Activated T-cell treated with anti-CD3 and anti-CD28 coated beads, Interleukin-2, amount 50 U/mL, for 24 hours (primary cell): Measurements from ENCODE around the gene TMPRSS4.

Experiments
- DNase-seq: peaks from one replicate; pipeline ENCODE4 v3.0.0-alpha.2; 2020
- H3K27ac Mint-ChIP-seq: 2 replicates; pipeline ENCODE4 v1.8.0; 2020; ENCODE audit warnings: mild to moderate bottlenecking, mixed read lengths
- H3K27me3 Mint-ChIP-seq: 2 replicates; pipeline ENCODE4 v1.8.0; 2020; ENCODE audit warnings: mixed read lengths
- H3K36me3 Mint-ChIP-seq: 2 replicates; pipeline ENCODE4 v1.8.0; 2020; ENCODE audit warnings: low read depth, mixed read lengths
- H3K4me1 Mint-ChIP-seq: 2 replicates; pipeline ENCODE4 v1.8.0; 2020; ENCODE audit warnings: low read depth, mixed read lengths
- H3K4me3 Mint-ChIP-seq: 2 replicates; pipeline ENCODE4 v1.8.0; 2020; ENCODE audit warnings: mild to moderate bottlenecking, moderate library complexity, mixed read lengths
- H3K9me3 Mint-ChIP-seq: 2 replicates; pipeline ENCODE4 v1.8.0; 2020; ENCODE audit warnings: mixed read lengths

TMPRSS4 gene, protein sequence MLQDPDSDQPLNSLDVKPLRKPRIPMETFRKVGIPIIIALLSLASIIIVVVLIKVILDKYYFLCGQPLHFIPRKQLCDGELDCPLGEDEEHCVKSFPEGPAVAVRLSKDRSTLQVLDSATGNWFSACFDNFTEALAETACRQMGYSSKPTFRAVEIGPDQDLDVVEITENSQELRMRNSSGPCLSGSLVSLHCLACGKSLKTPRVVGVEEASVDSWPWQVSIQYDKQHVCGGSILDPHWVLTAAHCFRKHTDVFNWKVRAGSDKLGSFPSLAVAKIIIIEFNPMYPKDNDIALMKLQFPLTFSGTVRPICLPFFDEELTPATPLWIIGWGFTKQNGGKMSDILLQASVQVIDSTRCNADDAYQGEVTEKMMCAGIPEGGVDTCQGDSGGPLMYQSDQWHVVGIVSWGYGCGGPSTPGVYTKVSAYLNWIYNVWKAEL

DNA sequence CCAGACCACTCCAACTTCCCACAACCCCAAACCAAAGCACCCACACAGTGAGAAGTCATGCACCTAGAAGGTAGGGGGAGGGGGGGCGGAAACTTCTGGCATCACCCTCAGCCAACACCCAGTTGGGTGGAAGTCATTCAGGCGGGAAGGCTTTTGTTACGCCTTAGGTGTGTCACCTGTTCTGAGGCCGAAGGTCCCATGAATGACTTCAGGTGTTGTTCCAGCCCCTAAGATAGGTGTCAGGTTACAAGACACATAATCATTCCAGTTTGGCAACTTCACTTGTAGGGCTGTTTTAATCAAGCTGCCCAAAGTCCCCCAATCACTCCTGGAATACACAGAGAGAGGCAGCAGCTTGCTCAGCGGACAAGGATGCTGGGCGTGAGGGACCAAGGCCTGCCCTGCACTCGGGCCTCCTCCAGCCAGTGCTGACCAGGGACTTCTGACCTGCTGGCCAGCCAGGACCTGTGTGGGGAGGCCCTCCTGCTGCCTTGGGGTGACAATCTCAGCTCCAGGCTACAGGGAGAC is at the start of gene TMPRSS4:
Gene TMPRSS4, plus strand, starts transcription at position 325 of the 528 bp plus-strand sequence. CDS start 225 bp downstream, outside the sequence.
- no peaks in the 10 kb centered on the region for H3K27me3 Mint-ChIP-seq
- no peak for DNase-seq
- H3K4me1 Mint-ChIP-seq = peaks cover under 1% of the 10 kb centered on the region
- no peak within 1 kb of the TSS for H3K4me3 Mint-ChIP-seq
- H3K9me3 Mint-ChIP-seq = no peaks in the 10 kb centered on the region
- no peak within 1 kb of the TSS for H3K27ac Mint-ChIP-seq
- no peaks in the 10 kb centered on the region for H3K36me3 Mint-ChIP-seq

DNA sequence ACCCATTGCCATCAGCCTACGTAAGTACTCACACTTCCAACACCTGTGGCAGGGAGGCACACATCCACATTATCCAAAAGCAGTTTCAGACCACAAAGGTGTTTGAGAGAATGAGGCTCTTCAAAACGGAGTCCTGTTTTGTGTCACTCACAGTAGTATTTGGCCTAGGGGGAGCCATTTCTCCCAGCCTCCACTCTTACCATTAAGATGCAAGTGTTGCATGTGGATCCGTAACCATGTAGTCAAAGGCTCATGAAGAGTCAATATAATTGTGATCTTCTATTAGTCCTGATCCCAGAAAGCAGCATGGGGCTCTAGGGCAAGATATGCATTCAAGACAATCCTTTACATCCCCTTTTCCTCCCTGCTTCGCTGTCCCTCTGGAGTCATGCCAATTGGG is 49.2 kb upstream of the TMPRSS4 start:
- H3K36me3 Mint-ChIP-seq = no peaks in the 10 kb centered on the region

DNA sequence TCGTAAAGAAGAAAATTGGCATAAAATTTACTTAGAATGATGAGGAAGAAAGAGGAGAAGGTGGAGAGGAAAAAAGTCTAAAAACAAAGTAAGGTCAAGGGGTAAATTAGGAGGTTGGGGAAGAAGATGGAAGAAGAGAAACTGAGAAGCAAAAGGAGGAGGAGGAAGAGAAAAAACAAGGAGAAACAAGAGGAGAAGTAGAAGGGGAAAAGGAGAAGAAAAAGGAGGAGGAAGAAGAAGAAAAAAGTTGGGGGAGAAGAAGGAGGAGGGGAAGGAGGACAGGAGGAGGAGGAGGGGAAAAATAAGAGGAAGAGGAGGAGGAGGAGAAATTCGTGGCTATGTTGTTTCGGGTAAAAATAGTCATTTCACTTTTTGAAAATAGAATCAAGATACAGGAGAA is 48.3 kb upstream of the TMPRSS4 start:
- no peak overlapping the region for H3K4me3 Mint-ChIP-seq
- peaks cover 2% of the 10 kb centered on the region for H3K9me3 Mint-ChIP-seq
- H3K27ac Mint-ChIP-seq = peak overlapping the region; percentile 16
- no peaks in the 10 kb centered on the region for H3K27me3 Mint-ChIP-seq
- no peaks in the 10 kb centered on the region for H3K36me3 Mint-ChIP-seq
- peaks cover 29% of the 10 kb centered on the region for H3K4me1 Mint-ChIP-seq
- no peak for DNase-seq

More for the DNA sequence above, 49.2 kb upstream of the TMPRSS4 start:
- Mint-ChIP-seq H3K27ac (no peak overlapping the region), H3K27me3 (no peaks in the 10 kb centered on the region), H3K4me1 (peaks cover 22% of the 10 kb centered on the region), H3K4me3 (no peak overlapping the region), H3K9me3 (peaks cover 2% of the 10 kb centered on the region)
- DNase-seq = no peak

DNA sequence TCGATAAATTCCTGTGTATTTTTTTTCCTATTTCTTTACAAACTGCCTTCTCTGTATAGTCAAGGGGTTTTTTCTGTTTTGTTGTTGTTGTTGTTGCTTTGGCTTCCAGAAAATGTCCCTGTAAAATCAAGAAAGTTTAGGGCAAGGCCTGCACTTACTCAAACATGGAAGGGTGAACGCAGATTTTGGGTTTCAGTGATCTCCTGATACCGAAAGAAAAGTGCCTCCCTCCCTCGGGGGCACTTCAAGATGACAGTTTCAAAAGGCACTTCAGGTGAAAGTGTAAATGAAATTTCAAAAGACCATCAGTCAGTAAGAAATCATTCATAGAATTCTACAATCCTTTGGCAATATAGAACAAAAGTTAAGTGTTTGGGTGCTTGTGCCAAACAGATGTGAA is 43.4 kb upstream of the TMPRSS4 start:
- no peak for DNase-seq
- H3K4me3 Mint-ChIP-seq = no peak overlapping the region
- peaks cover 28% of the 10 kb centered on the region for H3K4me1 Mint-ChIP-seq
- H3K36me3 Mint-ChIP-seq = no peaks in the 10 kb centered on the region
- H3K27ac Mint-ChIP-seq = peak overlapping the region; percentile 16
- no peaks in the 10 kb centered on the region for H3K9me3 Mint-ChIP-seq
- no peaks in the 10 kb centered on the region for H3K27me3 Mint-ChIP-seq

DNA sequence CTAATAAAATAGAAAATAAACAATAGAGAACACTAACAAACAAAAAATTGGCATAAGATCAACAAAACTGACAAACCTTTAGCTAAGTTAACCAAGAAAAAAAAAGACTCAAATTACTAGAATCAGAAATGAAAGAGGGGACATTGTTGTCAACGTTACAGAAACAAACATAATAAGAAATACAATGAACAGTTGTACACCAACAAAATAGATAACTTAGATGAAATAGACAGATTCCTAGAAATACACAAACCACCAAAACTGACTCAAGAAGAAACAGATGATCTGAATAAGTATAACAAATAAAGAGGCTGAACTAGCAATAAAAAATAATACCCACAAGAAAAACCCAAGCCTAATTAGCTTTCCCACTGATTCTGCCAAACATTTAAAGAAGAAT is 34.7 kb upstream of the TMPRSS4 start:
- peaks cover 68% of the 10 kb centered on the region for H3K4me1 Mint-ChIP-seq
- H3K27ac Mint-ChIP-seq = peak overlapping the region; percentile 65
- H3K4me3 Mint-ChIP-seq = no peak overlapping the region
- no peaks in the 10 kb centered on the region for H3K9me3 Mint-ChIP-seq
- no peaks in the 10 kb centered on the region for H3K36me3 Mint-ChIP-seq
- no peaks in the 10 kb centered on the region for H3K27me3 Mint-ChIP-seq
- DNase-seq = no peak

DNA sequence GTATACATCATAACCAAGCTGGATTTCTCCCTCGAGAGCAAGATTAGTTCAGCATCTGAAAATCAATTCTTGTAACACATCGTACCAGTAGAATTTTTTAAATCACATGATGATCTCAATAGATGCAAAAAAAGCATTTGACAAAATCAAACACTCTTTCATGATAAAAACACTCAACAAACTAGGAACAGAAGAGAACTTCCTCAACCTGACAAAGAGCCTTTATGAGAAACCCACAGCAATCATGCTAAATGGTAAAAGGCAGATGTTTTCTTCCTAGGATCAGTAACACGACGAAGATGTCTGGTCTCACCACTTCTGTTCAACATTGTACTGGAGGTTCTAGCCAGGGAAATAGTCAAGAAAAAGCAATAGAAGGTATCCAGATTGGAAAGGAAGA is 34.1 kb upstream of the TMPRSS4 start:
- no peak overlapping the region for H3K4me3 Mint-ChIP-seq
- peaks cover 74% of the 10 kb centered on the region for H3K4me1 Mint-ChIP-seq
- no peaks in the 10 kb centered on the region for H3K27me3 Mint-ChIP-seq
- no peaks in the 10 kb centered on the region for H3K9me3 Mint-ChIP-seq
- H3K36me3 Mint-ChIP-seq = no peaks in the 10 kb centered on the region
- DNase-seq = no peak
- peak overlapping the region; percentile 65 for H3K27ac Mint-ChIP-seq

DNA sequence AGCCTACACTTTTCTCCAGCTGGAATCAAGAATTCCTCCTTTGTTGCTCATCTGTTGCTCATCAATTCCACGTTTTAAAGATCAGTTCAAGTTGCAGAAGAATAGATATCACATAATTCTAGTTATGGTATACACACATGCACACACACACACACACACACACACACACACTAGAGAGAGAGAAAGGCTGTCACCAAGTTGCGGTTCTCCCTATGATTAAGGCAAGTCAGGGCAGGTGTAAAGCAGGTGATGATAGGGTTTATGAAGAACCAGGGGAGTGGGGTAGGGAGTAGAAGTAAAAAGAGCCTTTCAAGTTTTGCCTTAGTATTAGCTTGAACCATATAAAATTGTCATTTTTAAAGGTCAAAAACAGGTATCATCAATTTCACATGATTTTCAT is 31.7 kb upstream of the TMPRSS4 start:
- H3K4me1 Mint-ChIP-seq = peaks cover 86% of the 10 kb centered on the region
- no peaks in the 10 kb centered on the region for H3K36me3 Mint-ChIP-seq
- H3K9me3 Mint-ChIP-seq = no peaks in the 10 kb centered on the region
- no peak overlapping the region for H3K4me3 Mint-ChIP-seq
- DNase-seq = no peak
- H3K27ac Mint-ChIP-seq = peak overlapping the region; percentile 95
- no peaks in the 10 kb centered on the region for H3K27me3 Mint-ChIP-seq

DNA sequence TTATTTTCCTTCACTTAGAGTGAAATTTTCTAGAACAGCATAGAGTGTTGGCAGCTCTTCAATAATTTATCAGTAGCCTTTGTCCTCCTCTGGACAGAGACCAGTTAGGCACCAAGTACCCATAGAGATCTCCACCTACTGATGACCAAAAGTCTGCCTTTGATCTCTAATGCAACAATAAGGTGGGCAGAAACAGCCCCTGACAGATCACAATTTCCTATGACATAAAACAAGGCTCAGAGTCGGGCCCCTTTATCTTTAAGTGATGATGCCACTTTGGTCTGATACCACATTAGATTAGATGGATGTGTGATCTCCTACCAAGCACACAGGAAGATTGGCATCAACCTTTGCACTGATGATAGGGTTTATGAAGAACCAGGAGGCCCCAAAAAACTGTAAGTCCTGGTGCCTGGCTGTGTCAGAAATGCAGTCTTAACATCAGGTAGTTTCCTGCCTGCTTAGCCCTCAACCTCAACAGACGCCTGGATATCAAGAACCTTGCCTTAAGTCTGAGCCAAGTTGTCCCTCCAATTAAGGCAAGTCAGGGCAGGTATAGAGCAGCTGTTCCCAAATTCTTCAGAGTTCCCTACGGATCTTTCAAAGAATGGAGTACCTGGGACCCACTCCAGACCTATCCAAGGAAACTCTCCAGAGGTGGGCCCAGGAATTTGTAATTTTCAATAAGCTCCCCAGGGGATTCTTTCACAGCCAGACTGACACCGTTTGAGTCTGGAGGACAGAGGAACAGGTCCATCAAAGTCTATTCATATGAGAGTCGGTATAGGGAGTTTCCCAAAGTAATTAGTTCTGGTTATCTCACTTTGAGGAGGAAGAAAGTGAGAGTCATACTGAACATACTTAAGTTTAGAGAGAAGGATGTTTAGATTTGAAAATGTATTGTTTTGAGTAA is 30.6 kb upstream of the TMPRSS4 start:
- peak overlapping the region; percentile 57 for H3K4me3 Mint-ChIP-seq
- peak; percentile 43 for DNase-seq
- H3K27me3 Mint-ChIP-seq = no peaks in the 10 kb centered on the region
- no peaks in the 10 kb centered on the region for H3K36me3 Mint-ChIP-seq
- H3K4me1 Mint-ChIP-seq = peaks cover 93% of the 10 kb centered on the region
- H3K27ac Mint-ChIP-seq = peak overlapping the region; percentile 95
- H3K9me3 Mint-ChIP-seq = no peaks in the 10 kb centered on the region

DNA sequence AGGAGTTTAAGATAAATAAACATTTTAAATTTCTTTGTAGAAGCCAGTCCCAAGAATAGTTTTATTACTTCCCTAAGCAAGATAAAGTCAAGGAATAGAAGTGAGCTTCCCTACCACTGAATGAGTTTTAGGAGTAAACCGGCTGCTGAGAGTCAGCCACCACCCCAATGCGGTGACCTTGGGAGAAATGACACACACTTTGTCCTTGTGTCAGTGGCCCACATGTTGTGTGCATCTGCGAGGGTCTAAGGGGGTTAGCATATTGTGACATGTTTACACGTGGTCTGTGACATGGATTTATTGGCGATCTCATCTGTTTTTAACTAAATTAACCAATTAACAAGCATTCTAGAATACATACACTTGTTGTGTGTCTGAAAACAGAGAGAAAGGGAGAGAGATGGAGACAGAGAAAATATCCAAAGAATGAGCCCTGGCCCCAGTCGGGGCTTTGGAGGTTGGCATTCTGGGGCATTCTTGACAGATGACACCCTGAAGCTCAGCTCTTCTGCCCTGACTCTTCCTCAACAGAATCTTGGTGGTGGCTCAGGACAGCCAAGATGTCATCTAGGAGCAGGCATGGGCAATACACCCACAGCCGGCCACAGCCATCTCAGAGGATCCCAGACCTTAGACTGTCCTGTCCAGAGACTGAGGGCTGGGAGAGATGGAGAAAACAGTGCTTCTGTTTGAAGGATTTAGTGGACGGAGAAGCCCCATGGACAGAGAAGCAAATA is 29.7 kb upstream of the TMPRSS4 start:
- Mint-ChIP-seq H3K4me1 (peaks cover 92% of the 10 kb centered on the region), H3K9me3 (no peaks in the 10 kb centered on the region), H3K36me3 (no peaks in the 10 kb centered on the region), H3K4me3 (peak overlapping the region; percentile 57), H3K27me3 (no peaks in the 10 kb centered on the region), H3K27ac (peak overlapping the region; percentile 95)
- DNase-seq = no peak

DNA sequence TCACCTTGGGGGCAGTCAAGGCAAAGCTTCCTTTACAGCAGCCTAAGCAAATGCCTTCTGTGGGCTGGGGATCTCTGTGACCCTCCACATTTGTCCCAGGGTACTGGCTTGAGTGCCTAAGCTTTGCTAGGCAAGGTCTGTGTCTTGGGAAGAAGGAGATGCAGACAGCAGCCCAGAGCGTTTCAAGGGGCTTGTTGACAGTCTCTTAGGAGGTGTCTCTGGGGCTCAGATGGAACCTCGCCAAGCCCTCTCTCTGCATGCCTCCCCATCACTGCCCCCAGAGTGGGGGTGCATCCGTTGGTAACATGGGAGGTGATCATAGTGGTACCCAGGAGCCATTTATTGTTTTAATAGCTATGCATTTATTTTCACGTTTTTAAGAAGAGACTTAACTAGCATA is 29.1 kb upstream of the TMPRSS4 start:
- H3K36me3 Mint-ChIP-seq = no peaks in the 10 kb centered on the region
- no peak for DNase-seq
- H3K9me3 Mint-ChIP-seq = no peaks in the 10 kb centered on the region
- no peak overlapping the region for H3K27ac Mint-ChIP-seq
- no peak overlapping the region for H3K4me3 Mint-ChIP-seq
- H3K27me3 Mint-ChIP-seq = no peaks in the 10 kb centered on the region
- H3K4me1 Mint-ChIP-seq = peaks cover 92% of the 10 kb centered on the region

DNA sequence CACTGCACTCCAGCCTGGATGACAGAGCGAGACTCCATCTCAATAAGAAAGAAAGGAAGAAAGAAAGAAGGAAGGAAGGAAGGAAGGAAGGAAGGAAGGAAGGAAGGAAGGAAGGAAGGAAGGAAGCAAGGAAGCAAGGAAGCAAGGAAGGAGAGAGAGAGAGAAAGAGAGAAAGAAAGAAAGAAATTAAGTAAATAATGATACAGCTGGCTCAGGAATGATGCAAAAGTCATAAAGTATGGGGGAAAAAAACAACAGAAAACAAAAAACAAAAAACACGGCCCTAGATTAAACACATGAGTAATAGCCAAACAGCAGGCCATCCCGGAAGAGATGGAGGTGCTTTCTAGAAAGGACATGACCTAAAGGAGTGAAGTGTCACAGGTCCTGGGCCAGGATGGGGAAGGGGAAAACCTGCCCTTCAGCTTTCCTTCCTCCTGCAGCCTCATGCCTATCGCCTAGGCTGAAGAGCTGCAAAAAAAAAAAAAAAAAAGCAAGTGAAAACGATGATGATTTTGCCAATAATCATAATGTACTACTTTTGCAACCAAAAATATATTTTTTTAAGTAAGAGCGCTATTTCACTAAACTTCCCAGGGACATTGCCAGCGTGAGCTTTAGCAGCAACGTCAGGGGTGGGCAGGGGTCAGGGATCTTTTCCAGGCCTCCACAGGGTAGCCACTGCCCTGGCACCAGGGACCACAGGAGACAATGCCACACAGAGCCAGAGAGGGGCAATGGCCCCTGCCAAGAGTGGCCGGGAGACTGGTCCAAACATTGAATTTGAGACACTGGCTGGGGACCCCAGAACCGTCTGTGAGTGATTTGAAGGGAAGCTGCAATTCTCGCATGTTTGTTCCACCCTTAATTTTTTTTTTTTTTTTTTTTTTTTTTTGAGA is 28.2 kb upstream of the TMPRSS4 start:
- Mint-ChIP-seq H3K27ac (peak overlapping the region; percentile 34), H3K4me3 (no peak overlapping the region), H3K9me3 (no peaks in the 10 kb centered on the region), H3K27me3 (no peaks in the 10 kb centered on the region), H3K36me3 (no peaks in the 10 kb centered on the region), H3K4me1 (peaks cover 89% of the 10 kb centered on the region)
- peak; percentile 35 for DNase-seq

DNA sequence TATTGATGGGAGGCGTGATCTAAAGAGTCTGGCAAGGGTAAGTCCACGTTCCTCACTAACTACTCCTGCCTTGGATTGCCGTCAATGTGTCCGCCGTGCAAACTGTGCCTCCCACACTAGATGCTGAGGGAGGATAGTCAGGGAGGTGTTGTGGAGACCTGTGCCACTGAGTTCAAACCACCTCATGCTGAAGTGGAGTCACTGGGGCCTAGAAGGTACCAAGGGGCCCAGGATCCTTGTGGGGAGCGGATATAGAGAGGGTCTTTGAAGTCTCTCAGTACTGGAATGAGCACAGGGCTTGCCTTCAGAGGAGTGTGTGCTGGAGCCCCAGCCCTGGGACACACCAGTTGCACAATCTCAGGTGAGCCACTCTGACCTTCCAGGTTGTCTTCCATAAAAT is 27.1 kb upstream of the TMPRSS4 start:
- Mint-ChIP-seq H3K27me3 (no peaks in the 10 kb centered on the region), H3K4me3 (no peak overlapping the region), H3K4me1 (peaks cover 80% of the 10 kb centered on the region), H3K9me3 (no peaks in the 10 kb centered on the region), H3K36me3 (no peaks in the 10 kb centered on the region), H3K27ac (peak overlapping the region; percentile 57)
- DNase-seq = peak; percentile 30

DNA sequence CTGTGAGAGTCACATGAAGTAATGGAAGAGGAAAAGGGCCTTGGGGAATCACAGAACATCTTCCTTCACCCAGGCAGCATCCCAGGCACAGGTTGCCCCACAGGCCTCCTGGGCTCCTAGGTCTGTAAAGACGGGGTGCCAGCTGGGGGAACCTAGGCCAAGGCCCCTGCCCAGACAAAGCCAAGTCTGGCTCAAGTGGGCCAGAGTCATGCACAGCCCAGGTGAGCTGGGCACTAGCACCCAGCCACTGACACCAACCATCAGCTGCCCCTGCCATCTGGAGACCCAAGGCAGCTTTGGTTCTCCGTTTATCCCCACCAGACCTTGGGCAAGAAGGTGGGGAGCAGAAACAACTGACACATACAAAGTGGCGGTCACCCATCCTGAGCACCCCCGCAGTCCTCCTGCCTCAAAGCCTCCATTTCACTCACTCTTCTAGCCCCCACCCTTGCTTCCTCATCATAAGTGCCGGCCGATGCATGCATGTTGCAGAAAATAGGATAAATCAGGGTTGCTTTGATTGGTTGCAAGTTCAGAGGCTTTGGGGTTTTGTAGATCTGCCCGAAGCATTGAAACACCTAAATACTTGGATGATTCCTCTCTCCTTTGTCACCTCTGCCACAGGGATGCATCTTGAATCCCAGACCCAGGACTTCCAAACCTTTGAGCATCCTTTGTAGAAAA is 26.5 kb upstream of the TMPRSS4 start:
- Mint-ChIP-seq H3K27me3 (no peaks in the 10 kb centered on the region), H3K27ac (peak overlapping the region; percentile 57), H3K9me3 (no peaks in the 10 kb centered on the region), H3K4me1 (peaks cover 74% of the 10 kb centered on the region), H3K4me3 (no peak overlapping the region), H3K36me3 (no peaks in the 10 kb centered on the region)
- DNase-seq = peak; percentile 28
